Keratinocyte (primary cell): Measurements from ENCODE around the gene ELFN2. TPM values are rescaled to one million over a fixed set of nuclear protein-coding genes. Genes with fewer than 3 reads are reported as not detected.

ENCODE experiments used
- DNase-seq: peaks from one replicate; pipeline ENCODE4 v3.0.0-alpha.2; 2011; ENCODE audit warnings: low read depth, missing footprints, low spot score
- FAIRE-seq: peaks from 2 replicates; lab custom pipeline; 2011; peaks lifted over from hg19 to GRCh38; lab: Jason Lieb, UNC
- H2AFZ ChIP-seq: 2 replicates; pipeline ENCODE4 v1.6.0; 2012; ENCODE audit warnings: low read length, control low read depth, inconsistent platforms; ENCODE audit not compliant: control insufficient read depth
- H3K27ac ChIP-seq: 2 replicates; pipeline ENCODE4 v1.5.1; 2011; ENCODE audit warnings: low read length; ENCODE audit not compliant: control insufficient read depth, insufficient read depth
- H3K27me3 ChIP-seq: 3 replicates; pipeline ENCODE4 v1.6.0; 2011; ENCODE audit warnings: low read length; ENCODE audit not compliant: control insufficient read depth, insufficient read depth; ENCODE audit errors: extremely low read depth
- H3K36me3 ChIP-seq, 2 experiments: 2 replicates in 1 of 2; 3 replicates in 1 of 2; pipeline ENCODE4 v1.5.1; 2011; ENCODE audit warnings: low read length in 2 of 2, mild to moderate bottlenecking in 1 of 2; ENCODE audit not compliant: control insufficient read depth in 2 of 2, insufficient read depth in 2 of 2; ENCODE audit errors: extremely low read depth in 1 of 2
- H3K4me1 ChIP-seq: 3 replicates; pipeline ENCODE4 v1.5.1; 2011; ENCODE audit warnings: low read length; ENCODE audit not compliant: control insufficient read depth, insufficient read depth; ENCODE audit errors: extremely low read depth
- H3K4me2 ChIP-seq: 3 replicates; pipeline ENCODE4 v1.6.0; 2011; ENCODE audit warnings: low read depth, low read length; ENCODE audit not compliant: control insufficient read depth, insufficient read depth; ENCODE audit errors: extremely low read depth
- H3K4me3 ChIP-seq, 3 experiments: fragments of 200-600 bp in 1 of 3; sonication (generic) in 1 of 3; 2 replicates in 2 of 3; 3 replicates in 1 of 3; pipeline ENCODE4 v1.5.1; 2011 to 2016; ENCODE audit warnings: low read length in 3 of 3, mild to moderate bottlenecking in 3 of 3, control low read depth in 2 of 3, inconsistent platforms in 1 of 3, low read depth in 1 of 3, mixed read lengths in 1 of 3, mixed run types in 1 of 3, moderate library complexity in 1 of 3; ENCODE audit not compliant: control insufficient read depth in 2 of 3, insufficient read depth in 2 of 3; ENCODE audit errors: extremely low read depth in 1 of 3
- H3K79me2 ChIP-seq: 2 replicates; pipeline ENCODE4 v1.6.0; 2012; ENCODE audit warnings: low read length; ENCODE audit not compliant: control insufficient read depth, insufficient read depth
- H3K9ac ChIP-seq: 3 replicates; pipeline ENCODE4 v1.6.0; 2011; ENCODE audit warnings: low read length; ENCODE audit not compliant: control insufficient read depth, insufficient read depth; ENCODE audit errors: extremely low read depth
- H3K9me1 ChIP-seq: 3 replicates; pipeline ENCODE4 v1.6.0; 2011; ENCODE audit warnings: low read length; ENCODE audit not compliant: control insufficient read depth, insufficient read depth; ENCODE audit errors: extremely low read depth
- H3K9me3 ChIP-seq: 2 replicates; pipeline ENCODE4 v1.5.1; 2012; ENCODE audit warnings: low read depth, low read length; ENCODE audit not compliant: control insufficient read depth
- H4K20me1 ChIP-seq: 3 replicates; pipeline ENCODE4 v1.6.0; 2011; ENCODE audit warnings: low read length; ENCODE audit not compliant: control insufficient read depth, insufficient read depth; ENCODE audit errors: extremely low read depth
- EZH2 ChIP-seq: IDR thresholded peaks from one replicate; pipeline ENCODE4 v1.6.1; 2012; ENCODE audit warnings: inconsistent platforms, mild to moderate bottlenecking, low read length, moderate library complexity
- dilution Hi-C: fragments of 300-500 bp; cut with MboI; formaldehyde crosslinking; loops from one replicate; pipeline ENCODE4 v1.7.0; 2020; ENCODE audit warnings: low sequenced_read_pairs; ENCODE audit not compliant: extremely low pct_ligation_motif_present
- polyA plus RNA-seq, 5 experiments: library from polyadenylated mRNA; depleted of rRNA in 3 of 5; stranded (reverse) in 3 of 5; stranded (forward) in 1 of 5; unstranded in 1 of 5; fragments of >200 nt; gene quantifications; 1 replicate in 1 of 5; 2 replicates in 3 of 5; 3 replicates in 1 of 5; pipeline versions ENCODE4 v1.2.1 to v1.2.3, GENCODE V29; 2011 to 2012; ENCODE audit warnings: missing spikeins in 2 of 5, low read depth in 1 of 5, low replicate concordance in 1 of 5
- TF ChIP-seq, protein P1 (sequence below), 3 experiments: IDR thresholded peaks in 1 of 3; conservative IDR thresholded peaks in 1 of 3; optimal IDR thresholded peaks in 1 of 3; 2 replicates in 2 of 3; 3 replicates in 1 of 3; pipeline versions ENCODE3 to v1.5.1; 2011; ENCODE audit warnings: low read length in 3 of 3, mild to moderate bottlenecking in 3 of 3, moderate library complexity in 2 of 3, control low read depth in 1 of 3, inconsistent platforms in 1 of 3; ENCODE audit not compliant: insufficient read depth in 2 of 3; ENCODE audit errors: extremely low read depth in 1 of 3

Gene ELFN2
- polyA plus RNA-seq, 1 donor (not counting 4 experiments of a cell fraction or from before 2014, with no cell fraction given), result 0.13 TPM

DNA sequence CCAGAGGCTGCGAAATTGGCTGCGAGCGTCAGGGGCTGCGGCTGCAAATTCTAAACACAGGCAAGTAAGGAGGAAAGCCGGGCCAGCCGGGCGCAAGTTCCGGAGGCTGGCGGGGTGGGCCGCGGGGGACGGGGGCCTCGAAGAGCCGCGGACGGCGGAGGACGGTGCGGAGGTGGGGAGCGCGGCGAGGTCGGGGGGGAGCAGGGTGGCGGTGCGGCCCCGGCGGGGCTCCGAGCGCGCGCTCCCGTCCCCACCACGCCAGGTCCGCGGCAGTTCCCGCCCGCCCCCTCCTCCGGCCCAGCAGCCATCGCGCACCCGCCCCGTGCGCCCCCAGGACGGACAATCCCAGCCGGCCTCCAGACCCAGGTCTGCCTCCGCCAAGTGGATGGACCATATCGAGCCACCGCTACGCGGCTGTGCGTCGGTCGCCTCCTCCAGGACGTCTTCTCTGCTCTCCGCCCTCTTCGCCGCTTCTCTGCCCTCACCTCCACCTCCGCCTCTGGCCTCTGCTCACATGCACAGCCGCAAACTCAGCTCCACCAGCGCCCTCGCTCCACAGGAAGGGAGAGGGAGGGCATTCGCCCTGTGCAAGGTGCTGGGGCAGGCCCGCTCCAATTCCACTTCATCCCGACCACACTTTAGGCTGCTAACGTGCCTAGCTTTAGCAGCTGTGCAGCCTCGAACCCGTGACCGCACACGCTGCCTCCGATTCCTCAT, 7.2 kb downstream of the ELFN2 start:
- Histone ChIP-seq H3K36me3 (no peaks in the 10 kb centered on the region), H3K9me3 (no peaks in the 10 kb centered on the region), H3K9ac (peak overlapping the region; percentile 36), H3K4me1 (peaks cover 25% of the 10 kb centered on the region), H3K4me2 (peak overlapping the region; percentile 75), H3K27me3 (peaks cover 11% of the 10 kb centered on the region), H3K79me2 (no peaks in the 10 kb centered on the region), H3K4me3 (peak overlapping the region; percentile 20 to 54 (median 53)), H4K20me1 (no peaks in the 10 kb centered on the region), H3K27ac (no peak overlapping the region), H3K9me1 (no peaks in the 10 kb centered on the region), H2AFZ (peak overlapping the region; percentile 77)
- TF ChIP-seq EZH2, result no peak
- TF ChIP-seq, protein P1, sequence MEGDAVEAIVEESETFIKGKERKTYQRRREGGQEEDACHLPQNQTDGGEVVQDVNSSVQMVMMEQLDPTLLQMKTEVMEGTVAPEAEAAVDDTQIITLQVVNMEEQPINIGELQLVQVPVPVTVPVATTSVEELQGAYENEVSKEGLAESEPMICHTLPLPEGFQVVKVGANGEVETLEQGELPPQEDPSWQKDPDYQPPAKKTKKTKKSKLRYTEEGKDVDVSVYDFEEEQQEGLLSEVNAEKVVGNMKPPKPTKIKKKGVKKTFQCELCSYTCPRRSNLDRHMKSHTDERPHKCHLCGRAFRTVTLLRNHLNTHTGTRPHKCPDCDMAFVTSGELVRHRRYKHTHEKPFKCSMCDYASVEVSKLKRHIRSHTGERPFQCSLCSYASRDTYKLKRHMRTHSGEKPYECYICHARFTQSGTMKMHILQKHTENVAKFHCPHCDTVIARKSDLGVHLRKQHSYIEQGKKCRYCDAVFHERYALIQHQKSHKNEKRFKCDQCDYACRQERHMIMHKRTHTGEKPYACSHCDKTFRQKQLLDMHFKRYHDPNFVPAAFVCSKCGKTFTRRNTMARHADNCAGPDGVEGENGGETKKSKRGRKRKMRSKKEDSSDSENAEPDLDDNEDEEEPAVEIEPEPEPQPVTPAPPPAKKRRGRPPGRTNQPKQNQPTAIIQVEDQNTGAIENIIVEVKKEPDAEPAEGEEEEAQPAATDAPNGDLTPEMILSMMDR (optimal IDR thresholded peaks at IDR 0.05 in 1 of 3, IDR thresholded peaks at IDR 0.05 in 1 of 3, conservative IDR thresholded peaks at IDR 0.05 in 1 of 3; ENCODE audit: extremely low read depth in 1 of 3, insufficient read depth in 2 of 3, low read length in 3 of 3), result peak in 1 of 3 experiments; percentile 23
- dilution Hi-C loops, result no loop called here
- FAIRE-seq, result no peak
- DNase-seq, result no peak

DNA sequence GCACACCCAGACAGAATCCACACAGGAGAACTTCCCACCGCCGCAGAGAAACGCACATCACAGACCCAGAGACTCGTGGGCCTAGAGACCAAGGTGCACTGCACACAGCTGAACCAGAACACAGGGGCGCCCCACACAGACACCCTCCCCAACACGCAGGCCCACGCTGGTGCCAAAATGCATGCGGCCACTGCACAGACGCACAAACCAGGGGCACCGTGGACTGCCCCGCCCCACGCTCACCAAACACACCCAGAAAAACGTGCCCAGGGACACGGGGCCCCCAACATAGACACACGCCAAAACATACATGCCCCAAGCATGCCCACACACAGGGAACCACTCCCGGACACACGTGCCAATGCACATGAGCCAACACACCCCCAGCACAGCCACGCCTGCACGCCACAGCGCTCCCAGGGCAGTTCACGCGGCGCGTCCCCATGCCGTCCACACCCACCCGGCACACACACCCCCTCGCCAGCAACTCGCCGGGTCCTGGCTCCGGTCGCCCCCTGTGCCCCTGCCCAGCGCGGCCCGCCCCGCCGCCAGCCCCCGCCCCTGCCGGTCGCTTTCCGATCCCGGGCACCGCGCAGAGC, 7.8 kb downstream of the ELFN2 start:
- Histone ChIP-seq H3K36me3 (no peaks in the 10 kb centered on the region), H4K20me1 (no peaks in the 10 kb centered on the region), H2AFZ (no peak overlapping the region), H3K4me2 (peak overlapping the region; percentile 75), H3K4me3 (peak overlapping the region in 1 of 3 experiments; percentile 54), H3K4me1 (peaks cover 25% of the 10 kb centered on the region), H3K9me1 (no peaks in the 10 kb centered on the region), H3K9me3 (no peaks in the 10 kb centered on the region), H3K27ac (no peak overlapping the region), H3K79me2 (no peaks in the 10 kb centered on the region), H3K9ac (peak overlapping the region; percentile 62), H3K27me3 (peaks cover 7% of the 10 kb centered on the region)
- DNase-seq, result no peak
- no peak for TF ChIP-seq EZH2
- TF ChIP-seq, protein P1 (optimal IDR thresholded peaks at IDR 0.05 in 1 of 3, IDR thresholded peaks at IDR 0.05 in 1 of 3, conservative IDR thresholded peaks at IDR 0.05 in 1 of 3; ENCODE audit: extremely low read depth in 1 of 3, insufficient read depth in 2 of 3, low read length in 3 of 3), result peak in 1 of 3 experiments; percentile 13
- FAIRE-seq, result no peak
- dilution Hi-C loops, result no loop called here
